ENCODE data around the gene MYO5B.

MYO5B gene

DNA sequence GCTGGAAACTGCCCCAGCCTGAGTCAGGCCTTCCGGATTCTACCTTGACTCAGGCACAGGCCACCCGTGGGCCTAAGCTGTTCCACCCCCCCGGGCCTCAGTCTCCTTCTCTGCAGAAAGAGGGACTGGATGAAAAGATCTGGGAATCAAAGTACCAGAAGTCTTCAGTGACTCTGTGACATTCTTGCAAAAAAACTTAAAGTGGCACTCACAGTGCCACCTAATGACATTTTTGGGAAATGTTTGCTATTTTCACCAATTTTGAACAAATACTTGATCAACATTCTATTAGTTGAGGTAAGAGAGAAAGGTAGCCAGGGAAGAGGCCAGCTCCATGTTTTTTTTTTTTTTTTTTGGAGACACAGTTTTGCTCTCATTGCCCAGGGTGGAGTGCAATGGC lies 333.3 kb downstream of the MYO5B start:
- H3K4me3 ChIP-seq (ENCODE audit: low read depth, low read length) = no peak overlapping the region
- TF ChIP-seq, protein P1, sequence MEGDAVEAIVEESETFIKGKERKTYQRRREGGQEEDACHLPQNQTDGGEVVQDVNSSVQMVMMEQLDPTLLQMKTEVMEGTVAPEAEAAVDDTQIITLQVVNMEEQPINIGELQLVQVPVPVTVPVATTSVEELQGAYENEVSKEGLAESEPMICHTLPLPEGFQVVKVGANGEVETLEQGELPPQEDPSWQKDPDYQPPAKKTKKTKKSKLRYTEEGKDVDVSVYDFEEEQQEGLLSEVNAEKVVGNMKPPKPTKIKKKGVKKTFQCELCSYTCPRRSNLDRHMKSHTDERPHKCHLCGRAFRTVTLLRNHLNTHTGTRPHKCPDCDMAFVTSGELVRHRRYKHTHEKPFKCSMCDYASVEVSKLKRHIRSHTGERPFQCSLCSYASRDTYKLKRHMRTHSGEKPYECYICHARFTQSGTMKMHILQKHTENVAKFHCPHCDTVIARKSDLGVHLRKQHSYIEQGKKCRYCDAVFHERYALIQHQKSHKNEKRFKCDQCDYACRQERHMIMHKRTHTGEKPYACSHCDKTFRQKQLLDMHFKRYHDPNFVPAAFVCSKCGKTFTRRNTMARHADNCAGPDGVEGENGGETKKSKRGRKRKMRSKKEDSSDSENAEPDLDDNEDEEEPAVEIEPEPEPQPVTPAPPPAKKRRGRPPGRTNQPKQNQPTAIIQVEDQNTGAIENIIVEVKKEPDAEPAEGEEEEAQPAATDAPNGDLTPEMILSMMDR (IDR thresholded peaks at IDR 0.05; ENCODE audit: low read depth, low read length) = 0 out of 2 replicates have a peak, but pooled peaks have one; percentile 4

DNA sequence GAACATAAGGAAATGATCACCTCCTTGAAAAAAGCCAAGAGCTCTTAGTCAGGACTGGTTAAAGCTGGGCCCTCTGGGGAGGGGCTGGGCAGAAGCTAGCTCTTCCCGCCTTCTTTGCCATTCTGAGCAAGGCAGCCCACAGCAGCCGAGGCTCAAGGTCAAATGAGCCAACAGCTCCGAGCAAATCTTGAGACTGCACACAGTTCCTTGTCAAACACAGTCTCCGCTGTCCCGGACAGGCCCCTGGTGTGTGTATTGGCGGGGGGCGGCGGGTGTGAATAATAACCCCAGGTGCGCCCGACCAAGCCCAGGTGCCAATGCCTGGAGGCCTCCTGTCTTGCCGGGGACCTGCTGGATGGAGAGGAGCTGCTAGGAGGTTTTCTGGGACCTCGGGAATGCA lies 335.2 kb downstream of the MYO5B start:
- no peak overlapping the region for H3K4me3 ChIP-seq (ENCODE audit: low read depth, low read length)
- TF ChIP-seq, protein P1 (IDR thresholded peaks at IDR 0.05; ENCODE audit: low read depth, low read length) = no peak

- TF ChIP-seq, protein P1 (IDR thresholded peaks at IDR 0.05; ENCODE audit: low read depth, low read length) = no peak
- no peak overlapping the region for H3K4me3 ChIP-seq (ENCODE audit: low read depth, low read length)
Observed at GRCh38 chr18:49859021-49859359, 336.0 kb downstream of the MYO5B start.

DNA sequence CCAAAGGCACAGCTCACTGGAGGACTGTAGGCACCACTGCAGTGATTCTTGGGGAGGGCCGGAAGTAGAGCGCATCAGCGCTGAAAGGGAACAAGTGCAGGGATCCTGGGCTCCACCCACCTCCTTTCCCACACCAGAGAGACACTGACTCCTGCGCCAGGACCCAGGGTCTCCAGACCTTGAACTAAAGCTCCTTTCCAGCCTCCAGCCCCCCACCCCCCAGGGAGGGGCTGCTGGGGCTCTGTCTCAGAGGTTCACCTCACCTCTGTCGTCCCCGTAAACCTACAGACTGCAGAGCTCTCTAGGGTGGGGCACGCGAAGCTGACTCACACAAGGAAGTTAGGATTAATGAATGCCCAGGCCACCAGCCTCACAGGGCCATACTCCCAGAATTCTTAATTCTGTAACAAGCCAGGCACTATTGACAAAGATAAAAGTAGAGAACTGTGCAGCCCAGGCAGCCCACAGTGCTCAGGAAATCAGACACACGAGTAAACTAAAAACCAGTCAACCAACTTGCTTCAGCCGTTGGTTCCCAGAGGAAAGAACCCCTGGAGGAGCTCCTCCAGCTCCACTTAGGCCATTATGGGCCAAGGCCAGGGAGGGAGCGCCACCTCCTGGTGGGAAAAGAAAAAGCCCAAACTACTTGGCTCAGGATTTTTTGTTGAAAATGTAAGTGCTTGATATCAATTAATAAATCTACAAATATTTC lies 336.5 kb downstream of the MYO5B start:
- no peak overlapping the region for H3K4me3 ChIP-seq (ENCODE audit: low read depth, low read length)
- TF ChIP-seq, protein P1 (IDR thresholded peaks at IDR 0.05; ENCODE audit: low read depth, low read length) = peak; percentile 88

GRCh38 chr18:49857708-49858107 lies 337.2 kb downstream of the MYO5B start:
- no peak overlapping the region for H3K4me3 ChIP-seq (ENCODE audit: low read depth, low read length)
- TF ChIP-seq, protein P1 (IDR thresholded peaks at IDR 0.05; ENCODE audit: low read depth, low read length) = no peak

DNA sequence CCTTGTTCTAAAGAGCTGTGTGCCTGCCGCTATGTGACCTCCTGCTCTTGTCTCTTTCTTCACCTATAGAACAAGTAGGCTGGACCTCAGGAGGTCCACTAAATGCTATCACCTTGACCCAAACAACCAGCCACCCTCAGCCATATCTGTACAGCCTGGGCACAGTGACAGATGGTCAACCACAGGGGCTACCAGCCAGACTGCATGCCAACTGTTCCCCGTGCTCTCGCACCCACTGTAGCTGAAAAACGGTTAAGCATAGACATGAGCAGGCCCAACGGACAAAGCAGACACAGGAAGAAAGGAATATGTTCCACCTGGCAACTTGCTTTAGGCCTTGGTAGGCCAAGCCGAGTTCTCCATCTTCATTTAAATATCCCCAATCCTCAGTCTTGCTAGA lies 338.5 kb downstream of the MYO5B start:
- TF ChIP-seq, protein P1 (IDR thresholded peaks at IDR 0.05; ENCODE audit: low read depth, low read length) = no peak
- H3K4me3 ChIP-seq (ENCODE audit: low read depth, low read length) = no peak overlapping the region

GRCh38 chr18:49855711-49856415 lies 339.1 kb downstream of the MYO5B start:
- TF ChIP-seq, protein P1 (IDR thresholded peaks at IDR 0.05; ENCODE audit: low read depth, low read length) = no peak
- H3K4me3 ChIP-seq (ENCODE audit: low read depth, low read length) = no peak overlapping the region
